HG02610 (cell line): ENCODE measurements around the gene ARHGAP45.
A peak's percentile ranks its signal among the peaks of the same experiment; 100 is the strongest.

Experiments
- ATAC-seq: cut with Tn5 transposase; IDR thresholded peaks from one replicate; pipeline ENCODE4 v1.9.1; 2021; ENCODE audit warnings: mild to moderate bottlenecking, moderate library complexity; ENCODE audit not compliant: unreplicated experiment

Gene ARHGAP45

GRCh38 chr19:1102407-1103131 is 35.6 kb downstream of the ARHGAP45 start:
- peak; percentile 24 for ATAC-seq

- no peak for ATAC-seq
These were observed 36.3 kb downstream of the ARHGAP45 start for GRCh38 chr19:1103132-1103707.

GRCh38 chr19:1103708-1104310 is 36.8 kb downstream of the ARHGAP45 start, which contains the start of gene GPX4:
Gene GPX4, plus strand, starts transcription at chr19:1103994. Its CDS starts 50 bp downstream, at chr19:1104044.
- peak; percentile 64 for ATAC-seq

GRCh38 chr19:1104311-1105007 is 37.5 kb downstream of the ARHGAP45 start:
- peak; percentile 21 for ATAC-seq

- no peak for ATAC-seq
These were observed 38.3 kb downstream of the ARHGAP45 start for GRCh38 chr19:1105008-1105872.

- no peak for ATAC-seq
These were observed 39.2 kb downstream of the ARHGAP45 start for GRCh38 chr19:1105873-1106840.

- no peak for ATAC-seq
These were observed 40.1 kb downstream of the ARHGAP45 start for GRCh38 chr19:1106841-1107660.

- ATAC-seq: no peak
These were observed 40.8 kb downstream of the ARHGAP45 start for GRCh38 chr19:1107661-1108261.

GRCh38 chr19:1108291-1109031 is 41.5 kb downstream of the ARHGAP45 start:
- no peak for ATAC-seq

GRCh38 chr19:1109032-1109551 is 42.1 kb downstream of the ARHGAP45 start:
- no peak for ATAC-seq

GRCh38 chr19:1109697-1110671 is 43.0 kb downstream of the ARHGAP45 start:
- ATAC-seq: no peak

GRCh38 chr19:1110809-1111640 is 44.1 kb downstream of the ARHGAP45 start:
- ATAC-seq: no peak

- ATAC-seq: no peak
These were observed 44.8 kb downstream of the ARHGAP45 start for GRCh38 chr19:1111641-1112267.

GRCh38 chr19:1112268-1113029 is 45.5 kb downstream of the ARHGAP45 start:
- no peak for ATAC-seq
